Cardiac muscle cell (in vitro differentiated cells and primary cell): Measurements from ENCODE around the gene SERAC1. TPM values are rescaled to one million over a fixed set of nuclear protein-coding genes. Genes with fewer than 3 reads are reported as not detected.
"Not testable (repeated sequence)": the region's sequence is repeated elsewhere in the genome, so short reads cannot be mapped to it uniquely, and the experiment has no call there.

Experiments used
- DNase-seq, 2 donors: peaks; one replicate each; pipeline versions ENCODE4 v3.0.0 to v3.0.0-alpha.2; 2010 to 2017; ENCODE audit warnings: low read depth in 1 of 2, low spot score in 1 of 2
- H3K27ac ChIP-seq: fragments of 200-600 bp; sonication (generic); 2 replicates; pipeline ENCODE4 v1.5.1; 2016
- H3K27me3 ChIP-seq: fragments of 200-600 bp; sonication (generic); 2 replicates; pipeline ENCODE4 v1.6.0; 2016; ENCODE audit warnings: control low read depth
- H3K36me3 ChIP-seq: fragments of 200-600 bp; sonication (generic); 2 replicates; pipeline ENCODE4 v1.5.1; 2016; ENCODE audit warnings: control low read depth
- H3K4me1 ChIP-seq: fragments of 200-600 bp; sonication (generic); 2 replicates; pipeline ENCODE4 v1.8.1; 2017; ENCODE audit warnings: low read depth, mild to moderate bottlenecking, mixed run types
- H3K4me3 ChIP-seq: fragments of 200-600 bp; sonication (generic); 2 replicates; pipeline ENCODE4 v1.5.1; 2016; ENCODE audit warnings: mild to moderate bottlenecking
- H3K9me3 ChIP-seq: fragments of 200-600 bp; sonication (generic); 2 replicates; pipeline ENCODE4 v1.5.1; 2017; ENCODE audit warnings: low read depth, mild to moderate bottlenecking, control low read depth
- CTCF ChIP-seq: IDR thresholded peaks from 2 replicates; pipeline ENCODE4 v1.5.1; 2012; ENCODE audit warnings: low read depth, mild to moderate bottlenecking, low read length
- polyA plus RNA-seq: library from polyadenylated mRNA; unstranded; fragments of >200 nt; fragmentation: Nextera tagmentation; extraction: Ambion mirVana; gene quantifications from 2 replicates; pipeline ENCODE4 v1.2.1, GENCODE V29; 2016
- total RNA-seq: library from RNA; depleted of rRNA; stranded (reverse); fragments of >200 nt; gene quantifications from 2 replicates; pipeline ENCODE4 v1.2.3, GENCODE V29; 2016

Gene SERAC1
- total and polyA plus RNA-seq, 2 experiments from 2014 or later = 8.7 to 10.2 TPM

GRCh38 chr6:158158123-158158522 lies 9.9 kb downstream of the SERAC1 start:
- Histone ChIP-seq H3K36me3 (peaks cover 6% of the 10 kb centered on the region), H3K27ac (no peak overlapping the region), H3K4me3 (no peak overlapping the region), H3K27me3 (no peaks in the 10 kb centered on the region), H3K9me3 (no peaks in the 10 kb centered on the region), H3K4me1 (no peaks in the 10 kb centered on the region)
- TF ChIP-seq CTCF = no peak
- no peak for DNase-seq

- no peak for TF ChIP-seq CTCF
These were observed 10.8 kb downstream of the SERAC1 start for GRCh38 chr6:158157064-158157764.

GRCh38 chr6:158154816-158155215 lies 13.2 kb downstream of the SERAC1 start:
- Histone ChIP-seq H3K4me1 (no peaks in the 10 kb centered on the region), H3K4me3 (no peak overlapping the region), H3K9me3 (no peaks in the 10 kb centered on the region), H3K27ac (no peak overlapping the region), H3K27me3 (no peaks in the 10 kb centered on the region), H3K36me3 (peaks cover 12% of the 10 kb centered on the region)
- DNase-seq = peak in 1 of 2 donors; percentile 0
- TF ChIP-seq CTCF = no peak

More at GRCh38 chr6:158157064-158157764, 10.8 kb downstream of the SERAC1 start:
- Histone ChIP-seq H3K4me3 (no peak overlapping the region), H3K27me3 (no peaks in the 10 kb centered on the region), H3K27ac (no peak overlapping the region), H3K36me3 (peaks cover 6% of the 10 kb centered on the region), H3K9me3 (no peaks in the 10 kb centered on the region), H3K4me1 (no peaks in the 10 kb centered on the region)
- DNase-seq = no peak

GRCh38 chr6:158153576-158153975 lies 14.5 kb downstream of the SERAC1 start:
- Histone ChIP-seq H3K36me3 (peaks cover 17% of the 10 kb centered on the region), H3K4me3 (no peak overlapping the region), H3K27ac (no peak overlapping the region), H3K27me3 (no peaks in the 10 kb centered on the region), H3K4me1 (no peaks in the 10 kb centered on the region), H3K9me3 (no peaks in the 10 kb centered on the region)
- DNase-seq = no peak
- TF ChIP-seq CTCF = no peak

GRCh38 chr6:158152659-158153058 lies 15.4 kb downstream of the SERAC1 start:
- no peak for DNase-seq
- H3K4me1 ChIP-seq = no peaks in the 10 kb centered on the region
- no peak overlapping the region for H3K4me3 ChIP-seq
- H3K27me3 ChIP-seq = no peaks in the 10 kb centered on the region
- TF ChIP-seq CTCF = no peak
- H3K36me3 ChIP-seq = peaks cover 18% of the 10 kb centered on the region
- no peaks in the 10 kb centered on the region for H3K9me3 ChIP-seq
- no peak overlapping the region for H3K27ac ChIP-seq

GRCh38 chr6:158152025-158152424 lies 16.0 kb downstream of the SERAC1 start:
- H3K9me3 ChIP-seq, DNase-seq, H3K27ac ChIP-seq, H3K4me3 ChIP-seq, H3K27me3 ChIP-seq, H3K4me1 ChIP-seq: not testable (repeated sequence)
- H3K36me3 ChIP-seq = peaks cover 18% of the 10 kb centered on the region
